ENCODE measurements around the gene TEKTIP1.

TEKTIP1 gene

DNA sequence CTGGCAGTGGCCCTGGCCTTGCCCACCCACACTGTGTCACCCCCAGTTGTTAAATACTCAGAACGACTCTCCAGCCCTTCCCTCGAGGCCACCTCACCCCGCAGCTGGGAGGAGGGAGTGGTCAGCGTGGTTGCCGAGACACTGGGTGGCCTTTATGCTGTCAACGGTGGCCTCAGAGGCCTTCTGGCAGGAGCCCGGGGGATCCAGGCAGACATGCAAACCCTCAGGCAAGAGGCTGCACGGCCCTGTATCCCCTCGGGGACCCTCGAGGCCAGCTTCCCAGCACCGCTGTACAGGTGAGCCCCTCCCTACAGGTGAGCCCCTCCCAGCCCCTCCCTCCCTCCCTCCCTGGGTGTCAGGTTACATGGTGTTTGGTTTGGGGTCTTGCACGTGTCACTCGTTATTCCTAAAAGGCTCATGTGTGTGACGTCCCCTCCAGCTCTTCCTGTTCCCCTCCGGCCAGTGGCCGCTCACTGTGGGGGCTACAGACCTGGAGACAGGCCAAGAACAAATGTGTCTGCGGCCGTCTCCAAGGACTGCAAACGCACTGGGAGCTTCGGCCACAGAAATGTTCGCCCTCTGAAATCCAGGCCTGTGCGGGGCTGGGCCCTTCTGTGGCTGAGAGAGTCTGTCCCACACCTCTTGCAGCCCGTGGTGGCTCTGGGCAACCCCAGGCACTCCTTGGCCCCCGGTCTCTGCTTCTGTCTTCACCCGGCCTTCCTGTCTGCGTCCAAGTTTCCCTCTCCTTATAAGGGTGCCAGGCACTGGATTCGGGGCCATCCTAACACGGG lies at the start of gene TEKTIP1:
Gene TEKTIP1 (plus strand): TSS at position 210 of the 791 bp plus-strand sequence. CDS start 4 bp downstream, at position 214.
- in situ Hi-C loops (cut with MboI; ENCODE audit: low sequenced_read_pairs), result no loop called here

DNA sequence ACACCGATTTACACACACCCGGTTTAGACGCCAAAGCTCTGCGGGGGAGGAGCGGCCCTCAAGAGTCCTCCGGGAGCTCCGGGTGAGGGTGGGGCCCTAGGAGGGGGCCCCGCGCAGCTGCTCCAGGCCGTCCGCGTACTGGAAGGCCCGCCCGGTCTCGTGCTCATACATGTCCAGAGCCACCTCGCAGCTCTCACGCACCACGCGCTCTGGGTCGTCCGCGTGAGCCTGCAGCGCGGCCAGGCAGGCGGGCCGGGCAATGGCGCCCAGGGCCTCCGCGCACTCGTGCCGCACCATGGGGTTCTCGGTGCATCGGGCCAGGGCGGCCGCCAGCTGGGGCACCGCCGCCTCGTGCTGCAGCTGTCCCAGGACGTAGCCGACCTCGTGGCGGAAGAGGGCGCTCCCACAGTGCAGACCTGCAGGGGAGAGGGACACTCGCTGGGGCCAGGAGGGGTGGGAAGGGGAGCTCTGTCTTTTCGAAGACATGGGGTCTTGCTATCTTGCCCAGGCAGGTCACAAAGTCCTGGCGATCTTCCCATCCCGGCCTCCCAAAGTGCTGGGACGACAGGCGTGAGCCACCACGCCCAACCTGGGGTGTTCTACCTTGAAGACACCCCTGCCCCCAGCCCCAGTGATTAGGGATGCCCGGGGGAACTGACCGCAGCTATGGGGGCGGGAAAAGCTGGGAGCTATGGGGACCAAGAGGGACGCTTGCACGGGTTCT lies 47.4 kb upstream of the TEKTIP1 start:
- in situ Hi-C loops (cut with MboI; ENCODE audit: low sequenced_read_pairs), result no loop called here

DNA sequence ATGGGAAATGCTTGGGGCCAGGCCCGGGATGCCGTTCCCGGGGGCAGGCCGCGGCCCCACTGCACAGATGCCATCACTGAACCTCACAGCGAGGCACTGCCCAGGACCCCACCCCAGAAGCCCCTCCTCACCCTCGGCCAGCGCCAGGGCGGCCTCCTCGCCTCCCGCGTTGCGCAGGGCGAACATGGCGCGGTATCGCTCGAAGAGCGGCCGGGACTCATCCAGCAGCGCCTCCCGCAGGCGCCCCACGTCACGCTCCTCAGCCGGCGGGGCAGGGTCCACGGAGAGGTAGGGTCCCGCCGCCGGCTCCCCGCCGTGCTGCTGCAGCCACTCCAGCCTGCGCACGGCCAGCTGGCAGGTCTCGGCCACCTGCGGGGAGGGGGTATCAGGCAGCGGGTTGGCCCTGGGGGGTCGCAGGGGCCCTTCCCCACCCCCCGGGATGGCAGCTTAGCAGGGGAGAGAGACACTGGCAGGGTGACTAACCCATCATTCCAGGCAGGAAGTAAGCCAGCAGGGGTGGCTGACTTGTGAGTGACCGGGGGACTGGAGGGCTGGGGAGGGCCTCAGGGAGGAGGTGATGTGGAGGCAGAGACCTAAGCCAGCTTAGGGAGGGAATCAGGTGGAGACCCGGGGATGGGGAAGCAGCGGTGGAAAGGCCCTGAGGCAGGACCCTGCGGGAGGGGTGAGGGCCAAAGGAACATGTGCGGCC lies 46.7 kb upstream of the TEKTIP1 start:
- in situ Hi-C loops (cut with MboI; ENCODE audit: low sequenced_read_pairs), result no loop called here

DNA sequence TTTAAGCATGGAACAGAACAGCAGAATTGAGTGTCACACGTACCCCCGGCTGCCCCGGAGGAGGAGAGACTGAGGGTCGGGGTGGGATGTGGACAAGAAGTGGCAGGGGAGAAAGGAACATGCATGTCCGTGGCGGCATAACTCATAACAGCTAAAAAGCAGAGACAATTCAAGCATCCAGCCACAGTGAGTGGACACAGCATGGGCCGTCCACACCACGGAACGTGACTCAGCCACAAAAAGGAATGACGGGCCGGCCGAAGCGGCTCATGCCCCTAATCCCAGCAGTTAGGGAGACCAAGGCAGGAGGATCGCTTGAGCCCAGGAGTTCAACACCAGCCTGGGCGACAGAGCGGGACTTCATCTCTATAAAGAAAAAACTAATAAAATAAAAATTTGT lies 46.1 kb upstream of the TEKTIP1 start:
- in situ Hi-C loops (cut with MboI; ENCODE audit: low sequenced_read_pairs), result no loop called here

DNA sequence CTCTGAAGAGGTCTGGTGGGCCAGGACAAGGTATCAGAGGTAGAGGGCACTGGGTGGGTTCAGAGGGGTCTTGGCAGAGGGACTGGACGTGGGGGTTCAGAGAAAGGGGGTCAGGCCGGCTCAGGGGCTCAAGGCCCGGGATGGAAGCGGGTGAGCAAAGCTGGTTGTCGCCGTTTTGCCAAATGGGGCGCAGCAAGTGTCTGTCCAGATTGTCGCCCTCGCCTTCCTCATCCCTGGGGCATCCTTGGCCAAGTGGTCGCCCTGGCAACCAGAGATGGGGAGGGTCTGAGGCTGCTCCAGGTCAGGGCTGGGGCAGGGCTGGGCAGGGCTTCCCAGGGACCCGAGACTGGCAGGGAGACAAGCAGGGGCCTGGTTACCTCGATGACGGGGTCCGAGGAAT lies 45.3 kb upstream of the TEKTIP1 start:
- in situ Hi-C loops (cut with MboI; ENCODE audit: low sequenced_read_pairs), result no loop called here

DNA sequence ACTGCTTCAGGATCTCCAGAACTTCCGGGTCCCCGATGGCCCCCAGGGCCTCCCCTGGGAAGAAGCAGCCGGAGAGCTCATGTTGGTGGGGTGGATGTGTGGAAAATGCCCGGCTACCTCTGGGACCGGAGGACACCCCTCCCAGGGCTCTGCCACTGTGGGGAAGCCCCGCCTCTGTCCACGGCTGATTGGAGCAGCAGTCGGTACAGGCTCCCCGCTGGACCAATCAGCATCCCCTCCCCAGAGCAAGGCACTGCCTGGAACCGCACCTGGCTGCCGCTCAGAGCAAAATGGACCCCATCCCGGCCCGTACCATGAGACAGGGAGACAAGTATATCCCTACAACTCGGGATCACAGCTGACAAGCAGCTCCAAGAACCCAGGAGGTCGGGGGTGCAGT lies 44.9 kb upstream of the TEKTIP1 start:
- in situ Hi-C loops (cut with MboI; ENCODE audit: low sequenced_read_pairs), result no loop called here

DNA sequence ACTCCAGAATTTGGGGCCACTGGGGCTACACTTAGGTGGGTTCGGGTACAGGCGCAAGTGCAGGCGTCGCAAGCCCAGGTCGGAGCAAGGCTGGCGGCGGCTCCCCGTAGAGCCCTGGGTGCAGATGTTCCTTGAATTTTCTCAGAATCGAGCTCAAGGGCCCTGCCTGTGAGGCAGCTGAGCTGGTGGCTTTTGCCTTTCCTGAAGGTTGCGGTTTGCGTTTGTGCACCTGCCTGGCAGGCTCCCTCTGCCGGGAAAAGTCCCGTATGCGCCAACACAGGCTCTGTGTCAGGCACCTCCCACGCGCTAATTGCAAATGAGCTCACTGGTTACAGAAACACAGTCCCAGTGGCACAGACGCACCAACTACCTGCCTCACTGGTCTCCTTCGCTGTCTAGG lies 44.4 kb upstream of the TEKTIP1 start:
- in situ Hi-C loops (cut with MboI; ENCODE audit: low sequenced_read_pairs), result no loop called here

DNA sequence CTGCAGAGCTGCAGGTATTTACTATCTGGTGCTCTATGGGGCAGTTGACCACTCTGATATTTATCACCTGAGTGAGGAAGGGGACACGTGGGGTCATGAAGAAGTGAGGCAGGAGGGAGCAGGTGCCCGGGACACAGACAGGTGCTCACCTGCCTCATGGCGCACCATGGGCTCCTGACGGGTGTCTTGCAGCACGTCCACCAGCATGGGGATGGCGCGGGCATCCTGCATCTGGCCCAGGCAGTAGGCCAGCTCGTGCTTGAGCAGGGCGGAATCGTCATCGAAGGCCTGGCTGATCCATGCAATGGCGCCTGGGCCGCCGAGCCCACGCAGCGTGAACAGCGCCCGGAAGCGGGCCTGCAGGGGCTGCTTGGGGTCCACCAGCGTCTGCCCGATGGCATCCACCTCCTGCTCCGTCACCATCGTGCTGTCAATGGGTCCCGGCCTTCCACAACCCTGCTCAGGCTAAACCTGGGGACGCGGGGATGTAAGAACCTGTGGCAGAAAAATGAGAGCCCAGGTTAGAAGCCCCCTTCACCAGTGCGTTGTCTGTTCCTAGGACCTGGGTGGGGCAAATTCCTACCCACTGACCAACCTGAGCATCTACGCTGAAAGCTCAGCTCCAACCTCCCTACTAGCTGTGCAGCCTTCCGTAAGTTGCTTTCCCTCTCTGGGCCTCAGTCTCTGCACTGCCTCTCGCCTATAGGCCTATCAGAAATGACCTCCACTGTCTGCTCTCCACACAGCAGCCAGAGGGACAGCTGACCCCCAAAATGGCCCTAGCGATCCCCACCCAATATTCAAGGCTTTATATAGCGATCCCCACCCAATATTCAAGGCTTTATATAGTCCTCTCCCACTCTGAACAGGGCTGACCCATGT lies 42.3 kb upstream of the TEKTIP1 start:
- in situ Hi-C loops (cut with MboI; ENCODE audit: low sequenced_read_pairs), result no loop called here

DNA sequence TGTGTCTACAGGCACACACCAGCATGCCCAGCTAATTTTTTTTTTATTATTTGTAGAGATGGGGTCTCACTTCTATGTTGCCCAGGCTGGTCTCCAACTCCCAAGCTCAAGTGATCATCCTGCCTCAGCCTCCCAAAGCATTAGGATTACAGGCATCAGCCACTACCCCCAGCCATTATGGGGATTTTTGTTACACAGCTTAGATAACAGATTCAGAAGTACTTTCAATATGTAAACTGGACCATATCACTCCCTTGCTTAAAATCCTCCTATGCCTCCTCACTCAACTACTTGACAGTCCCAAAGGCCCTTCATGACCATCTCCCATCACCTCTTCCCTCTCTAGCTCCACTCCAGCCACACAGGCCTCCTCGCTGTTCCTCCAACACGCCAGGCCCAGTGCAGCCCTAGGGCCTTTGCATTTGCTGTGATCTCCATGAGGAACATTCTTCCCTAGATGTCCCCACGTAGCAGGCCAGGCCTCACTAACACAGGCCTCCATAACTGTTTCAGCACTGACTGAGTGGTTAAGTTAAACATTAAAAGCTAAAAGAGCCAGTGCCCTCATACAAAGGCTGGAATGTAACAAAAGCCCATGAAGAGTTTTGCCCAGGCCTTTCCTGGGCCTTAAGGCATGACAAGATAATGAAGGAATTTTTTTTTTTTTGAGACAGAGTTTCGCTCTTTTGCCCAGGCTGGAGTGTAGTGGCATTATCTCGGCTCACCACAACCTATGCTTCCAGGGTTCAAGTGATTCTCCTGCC lies 41.0 kb upstream of the TEKTIP1 start:
- in situ Hi-C loops (cut with MboI; ENCODE audit: low sequenced_read_pairs), result no loop called here

DNA sequence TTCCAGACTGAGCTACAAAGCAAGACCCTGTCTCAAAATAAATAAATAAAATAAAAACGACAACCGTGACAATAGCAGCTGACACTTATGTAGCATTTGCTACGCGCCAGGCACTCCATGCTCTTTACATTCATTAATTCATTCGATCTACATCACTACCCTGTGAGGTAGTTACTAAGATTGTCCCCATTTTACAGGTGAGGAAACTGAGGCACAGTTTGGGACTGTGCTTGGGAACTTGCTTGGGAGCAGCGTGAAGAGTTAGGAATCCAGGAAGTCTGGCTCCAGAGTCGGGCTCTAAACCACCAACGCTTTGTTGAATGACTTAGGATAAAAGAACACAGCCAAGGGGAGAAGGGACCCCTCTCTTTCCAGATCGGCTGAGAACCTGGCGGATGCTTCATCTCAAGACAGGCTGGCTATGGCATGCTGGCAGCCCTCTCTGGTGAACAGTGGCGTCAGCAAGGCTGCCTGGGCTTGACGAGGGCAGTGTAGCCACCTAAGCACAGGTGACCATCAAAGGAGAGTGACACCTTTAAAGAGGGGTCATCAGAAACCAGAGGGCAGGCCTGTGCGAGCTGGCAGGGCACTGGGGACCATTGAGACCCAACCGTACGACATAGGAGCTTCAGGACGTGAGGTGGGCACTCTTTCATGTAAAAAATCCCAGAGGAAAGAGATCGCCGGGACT lies 39.1 kb upstream of the TEKTIP1 start:
- in situ Hi-C loops (cut with MboI; ENCODE audit: low sequenced_read_pairs), result no loop called here

DNA sequence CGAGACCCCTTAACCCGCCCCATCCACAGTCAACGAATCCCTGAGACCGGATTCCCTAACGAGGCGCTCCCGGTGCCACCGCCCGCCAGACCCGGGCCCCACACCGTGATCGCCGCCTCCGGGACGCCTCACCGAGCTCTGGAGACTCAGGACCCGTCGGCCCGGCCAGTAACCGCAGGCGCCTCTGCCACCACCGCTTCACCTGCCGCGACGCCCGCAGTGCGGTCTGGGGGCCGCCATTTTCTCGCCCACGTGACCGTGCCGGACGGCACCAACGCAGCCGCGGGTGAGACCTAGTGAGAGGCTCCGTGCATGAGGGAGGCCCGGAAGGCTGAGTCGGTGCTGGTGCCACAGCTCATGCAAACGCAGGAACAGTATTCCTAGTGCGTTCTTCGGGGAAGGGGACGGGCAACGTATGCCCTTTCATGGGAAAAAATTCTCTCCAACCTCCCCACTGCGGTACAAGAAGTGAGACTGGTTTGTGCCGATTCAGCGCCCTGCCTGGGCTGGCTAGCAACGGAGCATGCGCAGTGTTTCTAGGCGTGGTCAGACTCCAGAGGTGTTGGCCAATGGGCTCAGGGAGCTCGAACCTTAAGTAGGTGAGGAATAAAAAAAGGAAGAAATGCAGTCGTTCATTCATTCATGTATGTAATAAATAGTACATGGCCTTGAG lies 38.4 kb upstream of the TEKTIP1 start, which contains the start of gene DOHH:
Gene DOHH (minus strand): TSS at position 246 of the 673 bp plus-strand sequence. CDS start 3,860 bp downstream, outside the sequence.
- in situ Hi-C loops (cut with MboI; ENCODE audit: low sequenced_read_pairs), result no loop called here

DNA sequence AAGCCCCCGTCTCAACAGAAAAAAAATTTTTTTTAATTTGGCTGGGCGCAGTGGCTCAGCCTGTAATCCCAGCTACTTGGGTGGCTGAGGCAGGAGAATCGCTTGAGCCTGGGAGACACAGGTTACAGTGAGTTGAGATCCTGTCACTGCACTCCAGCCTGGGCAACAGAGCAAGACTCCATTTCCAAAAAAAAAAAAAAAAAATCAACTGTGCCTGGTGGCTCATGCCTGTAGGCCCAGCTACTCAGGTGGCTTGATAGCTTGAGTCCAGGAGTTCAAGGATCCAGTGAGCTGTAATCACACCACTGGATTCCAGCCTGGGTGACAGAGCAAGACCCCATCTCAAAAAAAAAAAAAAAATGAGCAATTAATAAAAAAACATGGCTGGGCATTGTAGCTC lies 37.2 kb upstream of the TEKTIP1 start:
- in situ Hi-C loops (cut with MboI; ENCODE audit: low sequenced_read_pairs), result no loop called here

DNA sequence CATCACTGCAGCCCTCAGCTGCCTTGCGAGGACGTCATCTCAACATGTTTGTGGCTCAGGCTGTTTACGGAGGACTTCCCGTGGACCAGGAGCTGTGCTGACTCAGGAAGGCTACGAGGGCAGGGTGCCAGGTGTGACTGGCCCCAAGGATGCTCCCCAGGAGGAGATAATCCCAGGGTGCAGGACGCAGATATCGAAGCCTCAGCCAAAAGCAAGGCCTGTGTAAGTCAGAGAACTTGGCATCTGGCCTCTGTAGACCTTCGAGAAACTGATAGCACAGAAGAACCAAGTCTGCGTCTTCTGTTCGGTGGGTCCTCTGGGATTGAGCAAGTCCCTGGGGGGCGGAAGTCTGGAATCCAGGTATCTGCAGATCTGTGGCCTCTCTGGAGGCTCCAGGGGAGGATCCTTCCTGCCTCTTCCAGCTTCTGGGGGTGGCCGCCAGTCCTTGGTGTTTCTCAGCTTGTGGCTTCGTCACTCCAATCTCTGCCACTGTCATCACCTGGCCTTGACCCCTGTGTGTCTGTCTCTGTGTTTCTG lies 35.9 kb upstream of the TEKTIP1 start:
- in situ Hi-C loops (cut with MboI; ENCODE audit: low sequenced_read_pairs), result no loop called here

DNA sequence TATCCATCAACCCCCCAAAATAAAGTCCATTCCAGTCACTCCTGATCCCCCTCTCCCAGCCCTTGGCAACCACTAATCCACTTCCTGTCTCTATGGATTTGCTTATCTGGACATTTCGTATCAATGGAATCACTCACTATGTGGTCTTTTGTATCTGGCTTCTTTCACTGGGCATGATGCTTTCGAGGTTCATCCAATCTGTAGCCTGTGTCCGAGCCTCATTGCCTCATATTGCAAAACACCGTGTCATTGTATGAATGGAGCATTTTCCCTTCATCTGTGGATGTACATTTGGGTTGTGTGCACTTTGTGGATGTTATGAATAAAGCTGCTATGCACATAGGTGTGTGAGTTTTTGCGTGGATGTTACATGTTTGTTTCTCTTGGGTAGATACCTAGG lies 34.2 kb upstream of the TEKTIP1 start:
- in situ Hi-C loops (cut with MboI; ENCODE audit: low sequenced_read_pairs), result no loop called here

DNA sequence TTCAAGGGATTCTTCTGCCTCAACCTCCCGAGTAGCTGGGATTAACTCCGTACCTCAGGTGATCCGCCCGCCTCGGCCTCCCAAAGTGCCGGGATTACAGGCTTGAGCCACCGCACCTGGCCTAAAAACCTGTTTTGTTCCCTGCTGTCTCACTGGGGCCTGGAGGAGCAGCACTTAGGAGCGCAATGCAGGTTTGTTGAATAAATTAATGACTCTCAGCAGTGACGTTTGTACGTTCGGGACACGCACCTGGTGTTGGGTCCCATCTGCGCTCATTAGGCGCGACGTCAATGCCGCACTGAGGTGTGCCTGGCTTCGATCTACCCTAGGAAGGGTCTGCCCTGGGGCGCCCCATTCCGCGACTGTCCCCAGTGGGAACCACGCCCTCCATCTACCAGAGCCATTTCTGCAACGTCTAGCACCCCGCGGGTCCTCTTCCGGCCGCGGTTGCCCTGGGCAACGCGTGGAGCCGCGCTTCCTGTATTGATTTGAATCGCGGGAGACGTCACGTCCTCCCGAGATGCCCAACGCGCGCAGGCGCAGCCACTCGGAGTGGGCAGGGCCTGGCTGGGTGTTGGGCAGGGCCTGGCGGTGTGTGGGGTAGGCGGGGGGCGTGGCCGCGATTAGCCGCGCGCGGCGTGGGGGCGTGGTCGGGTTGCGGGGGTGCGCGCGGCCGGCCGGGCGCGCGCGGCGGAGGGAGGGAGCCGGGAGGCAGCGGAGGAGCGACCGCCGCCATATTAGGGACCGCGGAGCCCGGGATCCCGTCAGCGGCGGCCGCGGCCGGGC lies 33.2 kb upstream of the TEKTIP1 start, which contains the start of gene FZR1:
Gene FZR1 (plus strand): TSS at position 714 of the 786 bp plus-strand sequence. CDS start 16,679 bp downstream, outside the sequence.
- in situ Hi-C loops (cut with MboI; ENCODE audit: low sequenced_read_pairs), result no loop called here

DNA sequence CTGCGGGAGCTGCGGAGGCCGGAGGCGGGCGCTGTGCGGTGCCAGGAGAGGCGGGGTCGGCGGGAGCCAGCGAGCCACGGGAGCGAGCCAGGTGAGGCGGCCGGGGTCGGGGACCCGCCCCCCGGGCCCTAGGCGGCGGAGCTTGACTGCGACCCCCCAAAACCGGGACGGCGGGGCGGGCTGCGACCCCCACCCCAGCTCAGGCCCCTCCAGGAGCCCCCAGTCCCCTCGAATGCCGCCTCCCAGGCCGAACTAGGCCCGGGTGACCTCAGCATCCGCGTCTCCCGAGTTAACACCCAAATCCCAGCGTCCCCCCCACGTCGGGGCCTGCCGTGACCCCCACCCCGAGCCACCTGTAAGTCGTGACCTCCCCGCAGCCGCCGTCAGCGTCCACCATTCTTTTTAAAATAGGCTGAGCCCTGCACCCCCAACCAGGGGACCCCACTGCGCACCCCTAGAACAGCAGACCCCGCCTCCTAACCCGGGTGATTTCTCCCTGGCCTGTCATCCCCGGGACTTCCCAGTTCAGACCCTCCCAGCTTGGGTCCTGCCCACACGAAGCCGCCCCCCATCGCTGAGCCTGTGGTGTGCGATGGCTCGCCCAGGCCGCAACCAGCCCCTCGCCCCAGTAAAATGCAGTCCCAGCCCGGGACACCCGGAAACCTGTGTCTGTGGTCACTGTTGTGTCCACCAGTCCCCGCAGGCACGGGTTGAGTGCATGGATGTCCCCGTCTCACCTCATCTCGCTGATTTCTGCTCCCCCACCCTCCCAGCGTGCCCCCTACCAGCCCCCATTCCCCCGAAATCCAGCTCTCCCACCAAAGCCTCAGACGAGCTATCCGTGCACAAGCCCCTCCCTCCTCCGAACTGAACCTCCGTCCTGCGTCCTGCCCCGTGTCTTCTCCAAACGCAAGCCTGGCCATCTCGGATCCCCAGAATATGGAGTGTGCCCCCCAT lies 32.3 kb upstream of the TEKTIP1 start:
- in situ Hi-C loops (cut with MboI; ENCODE audit: low sequenced_read_pairs), result no loop called here
